ENCODE results near the gene FALEC. TPM values are rescaled to one million over a fixed set of nuclear protein-coding genes. Genes with fewer than 3 reads are reported as not detected.

FALEC gene
- total RNA-seq: 1.5 TPM in 1 of 2 replicates, not detected in the other

GRCh38 chr1:150515328-150516049 is at the start of gene FALEC:
Gene FALEC (plus strand): TSS chr1:150515752.

GRCh38 chr1:150486966-150487762 is 28.4 kb upstream of the FALEC start, which contains the start of gene TARS2:
Gene TARS2 (plus strand): TSS chr1:150487419. CDS start chr1:150487451, 32 bp downstream.

DNA sequence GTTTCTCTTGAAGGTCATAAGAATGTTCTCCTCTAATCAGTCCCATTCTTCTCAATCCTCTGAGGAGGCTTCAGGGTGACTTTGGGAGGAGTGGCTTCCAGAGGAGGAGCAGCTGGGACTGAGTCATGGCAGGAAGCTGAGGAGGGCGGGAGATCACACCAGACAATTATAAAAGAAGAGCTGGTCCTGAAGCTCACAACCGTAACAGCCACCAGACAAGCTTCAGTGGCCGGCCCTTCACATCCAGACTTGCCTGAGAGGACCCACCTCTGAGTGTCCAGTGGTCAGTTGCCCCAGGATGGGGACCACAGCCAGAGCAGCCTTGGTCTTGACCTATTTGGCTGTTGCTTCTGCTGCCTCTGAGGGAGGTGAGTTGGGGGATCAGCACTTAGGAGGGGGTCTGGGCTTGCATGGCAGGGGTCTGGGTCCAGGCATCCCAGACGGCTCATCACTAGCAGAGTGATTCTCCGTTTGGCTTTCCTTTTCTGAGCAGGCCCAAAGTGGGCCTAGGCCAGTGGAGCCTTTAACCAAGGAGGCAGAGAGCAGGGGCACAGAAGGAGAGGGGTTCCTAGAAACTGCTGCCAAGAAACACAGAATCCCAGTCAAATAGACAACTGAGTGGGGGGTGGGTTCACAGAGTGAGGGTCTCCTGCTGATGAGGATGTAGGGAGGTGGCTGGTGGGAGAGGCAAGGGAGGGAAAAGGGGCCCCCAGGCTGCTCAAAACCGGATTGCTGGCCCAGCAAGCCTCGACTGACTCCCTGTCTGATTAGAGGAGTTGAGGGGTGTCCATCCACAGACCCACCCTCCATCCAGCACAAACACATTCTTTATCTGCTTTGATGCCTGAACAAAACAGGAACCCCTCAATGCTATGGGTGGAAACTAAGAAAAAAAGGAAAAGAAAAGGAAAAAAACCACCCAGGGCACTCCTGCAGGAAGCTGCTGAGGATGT is 7.4 kb upstream of the FALEC start, which contains the start of gene ECM1:
TSS of gene ECM1 (plus strand) at position 198 of the 953 bp plus-strand sequence. CDS start at position 299, 101 bp downstream.

DNA sequence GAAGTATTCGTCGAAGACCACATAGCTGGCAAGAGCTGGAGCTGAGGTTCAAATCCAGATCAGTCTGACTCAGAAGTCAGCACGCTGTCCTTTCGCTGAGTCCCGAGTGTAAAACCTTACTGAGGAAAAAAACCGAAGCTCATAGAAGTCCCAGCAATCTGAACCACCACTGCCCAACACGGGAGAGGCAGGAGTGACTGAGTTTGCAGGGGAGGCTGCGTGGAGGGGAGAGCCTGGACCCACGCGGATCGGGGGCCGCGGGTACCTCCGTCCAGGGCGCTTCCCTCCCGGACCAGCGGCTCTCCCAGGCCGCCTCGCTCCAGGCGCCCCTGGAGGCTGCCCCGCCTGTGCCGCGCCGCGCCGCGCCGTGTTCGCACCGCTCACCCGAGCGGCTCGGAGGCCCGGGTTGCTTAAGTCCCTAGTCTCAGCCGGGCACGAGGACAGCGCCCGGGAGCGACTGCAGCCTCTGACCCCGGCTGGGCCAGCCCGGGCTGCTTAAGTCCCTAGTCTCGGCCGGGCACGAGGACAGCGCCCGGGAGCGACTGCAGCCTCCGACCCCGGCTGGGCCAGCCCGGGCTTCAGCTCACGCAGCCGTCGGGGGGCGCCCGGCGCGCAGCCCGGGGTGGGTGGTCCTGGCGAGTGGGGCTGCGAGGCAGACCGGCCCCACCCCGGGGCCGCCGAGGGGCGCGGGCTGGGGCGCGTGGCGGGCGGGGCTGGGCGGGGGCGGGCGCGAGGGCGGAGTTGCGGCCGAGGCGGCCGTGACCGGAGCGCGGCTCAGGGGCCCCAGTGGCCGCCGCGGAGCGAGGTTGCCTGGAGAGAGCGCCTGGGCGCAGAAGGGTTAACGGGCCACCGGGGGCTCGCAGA is 33.3 kb downstream of the FALEC start, which contains the start of gene ADAMTSL4:
TSS of gene ADAMTSL4 (plus strand) at position 777 of the 864 bp plus-strand sequence. CDS start 2,881 bp downstream, outside the sequence.

DNA sequence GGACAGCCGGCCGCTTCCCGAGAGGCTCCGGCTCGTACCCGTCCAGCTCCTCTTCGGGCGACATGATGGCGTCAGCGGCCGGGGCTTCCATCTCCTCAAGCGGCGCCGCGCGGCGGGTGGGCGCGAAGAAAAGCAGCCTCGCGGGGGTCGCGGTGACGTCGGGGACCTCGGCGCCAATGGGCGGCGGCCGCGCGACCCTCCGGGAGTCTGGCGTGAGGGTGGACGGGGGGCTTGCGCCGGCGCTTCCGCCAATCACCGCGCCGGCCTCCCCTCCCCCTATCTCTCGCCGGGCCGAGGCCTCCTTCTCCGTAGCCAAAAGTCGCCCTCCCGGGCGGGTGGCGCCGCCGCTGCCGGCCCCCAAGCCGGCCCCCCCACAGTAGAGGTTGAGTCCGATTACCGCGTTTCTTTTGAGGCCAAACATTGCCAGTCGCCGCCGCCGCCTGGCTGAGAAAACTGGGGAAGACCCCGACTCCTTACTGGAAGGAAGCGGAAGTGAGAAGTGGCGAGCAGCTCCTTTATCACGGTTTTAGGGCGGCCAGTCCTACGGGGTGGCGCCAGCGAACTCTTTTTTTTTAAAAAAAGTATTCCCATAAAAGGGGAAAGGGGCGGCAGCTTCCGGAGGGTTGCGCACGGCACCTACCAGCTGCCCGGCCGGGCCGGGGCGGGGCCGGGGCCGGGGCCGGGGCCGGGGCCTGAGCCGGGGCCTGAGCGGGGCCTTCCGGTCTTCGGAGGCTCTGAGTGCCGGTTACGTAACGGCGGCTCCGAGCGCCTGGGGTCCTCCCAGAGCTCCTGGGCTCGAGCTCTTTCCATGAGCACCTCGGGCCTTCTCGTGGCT is 63.8 kb downstream of the FALEC start, which contains the start of gene MCL1:
TSS of gene MCL1 (minus strand) at position 501 of the 835 bp plus-strand sequence. CDS start at position 421, 80 bp downstream.

Other genes with a start within 250 kb of the FALEC start
- gene APH1A, start 246.7 kb upstream of the FALEC start, total RNA-seq: 97.3 and 105 TPM in 2 replicates
- 30.3 and 44.8 TPM in 2 replicates for gene C1orf54, start 243.0 kb upstream of the FALEC start, total RNA-seq
- gene CIART, start 233.2 kb upstream of the FALEC start, total RNA-seq: 1.6 and 8.1 TPM in 2 replicates
- gene MRPS21, start 221.9 kb upstream of the FALEC start, total RNA-seq: 30.4 and 57.2 TPM in 2 replicates
- 32.9 and 42.0 TPM in 2 replicates for gene PRPF3, start 194.2 kb upstream of the FALEC start, total RNA-seq
- 7.8 and 10.2 TPM in 2 replicates for gene RPRD2, start 151.6 kb upstream of the FALEC start, total RNA-seq
- gene TARS2, start 28.3 kb upstream of the FALEC start, total RNA-seq: 19.3 and 27.0 TPM in 2 replicates
- gene ECM1, start 7.6 kb upstream of the FALEC start, total RNA-seq: 27.8 and 74.4 TPM in 2 replicates
- 21.5 and 30.8 TPM in 2 replicates for gene ADAMTSL4, start 33.7 kb downstream of the FALEC start, total RNA-seq
- gene MCL1, start 63.9 kb downstream of the FALEC start, total RNA-seq: 190 and 202 TPM in 2 replicates
- gene ENSA, start 113.9 kb downstream of the FALEC start, total RNA-seq: 50.9 and 161 TPM in 2 replicates
- 13.6 and 15.3 TPM in 2 replicates for gene GOLPH3L, start 181.4 kb downstream of the FALEC start, total RNA-seq
- gene HORMAD1, start 205.1 kb downstream of the FALEC start, total RNA-seq: not detected in 2 replicates